CD4-positive, alpha-beta memory T cell (primary cell): Measurements from ENCODE around the gene SLC25A23. TPM values are rescaled to one million over a fixed set of nuclear protein-coding genes. Genes with fewer than 3 reads are reported as not detected.

ENCODE experiments used
- CTCF ChIA-PET: fragments of 350-600 bp; sonication (Branson Sonifier 250); formaldehyde crosslinking; loops from one replicate; lab custom pipeline; 2021; ENCODE audit warnings: inconsistent platforms; ENCODE audit not compliant: partially characterized antibody; lab: Charles Lee
- POLR2A ChIA-PET: fragments of 350-600 bp; sonication (Branson Sonifier 250); formaldehyde crosslinking; loops from one replicate; lab custom pipeline; 2021; ENCODE audit not compliant: partially characterized antibody; lab: Charles Lee
- DNase-seq, 5 donors: peaks; one replicate each; pipeline versions ENCODE4 v3.0.0 to v3.0.0-alpha.2; 2020 to 2022; ENCODE audit warnings: mixed read lengths in 1 of 5
- H3K27ac ChIP-seq: one replicate; pipeline ENCODE4 v1.7.0; 2013; ENCODE audit warnings: low read depth, low read length
- H3K27me3 ChIP-seq: 2 replicates; pipeline ENCODE4 v1.7.0; 2013; ENCODE audit warnings: mild to moderate bottlenecking, low read length, moderate library complexity; ENCODE audit not compliant: insufficient read depth
- H3K36me3 ChIP-seq: 2 replicates; pipeline ENCODE4 v1.7.0; 2013; ENCODE audit warnings: mild to moderate bottlenecking, low read length, moderate library complexity; ENCODE audit not compliant: insufficient read depth
- H3K4me1 ChIP-seq: 2 replicates; pipeline ENCODE4 v1.7.0; 2013; ENCODE audit warnings: mild to moderate bottlenecking, low read length, moderate library complexity; ENCODE audit not compliant: insufficient read depth
- H3K4me3 ChIP-seq, 2 donors: one replicate each; pipeline ENCODE4 v1.7.0; 2013; ENCODE audit warnings: low read length in 2 of 2, mild to moderate bottlenecking in 1 of 2
- H3K9me3 ChIP-seq, 2 donors: one replicate each; pipeline ENCODE4 v1.7.0; 2013; ENCODE audit warnings: low read length in 2 of 2, control low read depth in 1 of 2; ENCODE audit not compliant: control insufficient read depth in 1 of 2
- H3K27ac Mint-ChIP-seq, 7 donors: one replicate each; pipeline ENCODE4 v1.8.0; 2020 to 2021; ENCODE audit warnings: mixed read lengths in 7 of 7, mild to moderate bottlenecking in 6 of 7, inconsistent platforms in 3 of 7, moderate library complexity in 3 of 7
- H3K27me3 Mint-ChIP-seq, 2 donors: one replicate each; pipeline ENCODE4 v1.8.0; 2020 to 2021; ENCODE audit warnings: mixed read lengths in 2 of 2
- H3K36me3 Mint-ChIP-seq, 2 donors: one replicate each; pipeline ENCODE4 v1.8.0; 2020 to 2021; ENCODE audit warnings: mixed read lengths in 2 of 2, inconsistent platforms in 1 of 2, mild to moderate bottlenecking in 1 of 2
- H3K4me1 Mint-ChIP-seq, 4 donors: one replicate each; pipeline ENCODE4 v1.8.0; 2020 to 2021; ENCODE audit warnings: mixed read lengths in 4 of 4, mild to moderate bottlenecking in 1 of 4
- H3K4me3 Mint-ChIP-seq, 8 donors: one replicate each; pipeline ENCODE4 v1.8.0; 2020 to 2021; ENCODE audit warnings: mixed read lengths in 8 of 8, mild to moderate bottlenecking in 7 of 8, moderate library complexity in 6 of 8, inconsistent platforms in 3 of 8
- H3K9me3 Mint-ChIP-seq, 8 donors: one replicate each; pipeline ENCODE4 v1.8.0; 2020 to 2021; ENCODE audit warnings: mixed read lengths in 8 of 8, mild to moderate bottlenecking in 5 of 8, inconsistent platforms in 3 of 8, moderate library complexity in 1 of 8
- intact Hi-C: fragments of 100-400 bp; cut with micrococcal nuclease; formaldehyde crosslinking; loops from one replicate; pipeline ENCODE4 v1.15.1; 2023
- polyA plus RNA-seq, 2 donors: library from polyadenylated mRNA; unstranded; fragments of 300-500 nt; fragmentation: Illumina TruSeq; gene quantifications; one replicate each; pipeline ENCODE4 v1.2.3, GENCODE V29; 2021
- total RNA-seq, 2 experiments: library from RNA; stranded (reverse); gene quantifications; one replicate each; pipeline ENCODE4 v1.2.3, GENCODE V29; 2021

Gene SLC25A23
- total and polyA plus RNA-seq, 4 experiments from 2014 or later, result 8.2 to 25.5 (median 24.6) TPM

- no peak for DNase-seq
- peaks cover 15 to 27% of the 10 kb centered on the region in 2 donors for H3K36me3 Mint-ChIP-seq
- H3K4me3 ChIP-seq, result no peak overlapping the region
- peaks cover 4% of the 10 kb centered on the region for H3K4me1 ChIP-seq
- H3K9me3 Mint-ChIP-seq, result no peaks in the 10 kb centered on the region
- ChIA-PET POLR2A (interaction anchor here (0.9 to 2.1 kb wide), 2 partner anchors 8 to 390 kb away, joined by 3 to 19 read pairs; partner anchors contain the start of gene DENND1C), CTCF (no interaction called here)
- H3K36me3 ChIP-seq, result peaks cover 35% of the 10 kb centered on the region
- H3K27ac Mint-ChIP-seq, result no peak overlapping the region
- no peaks in the 10 kb centered on the region for H3K27me3 ChIP-seq
- no peaks in the 10 kb centered on the region for H3K9me3 ChIP-seq
- intact Hi-C loops, result no loop called here
- H3K27ac ChIP-seq, result no peak overlapping the region
- H3K4me1 Mint-ChIP-seq, result peaks cover 0 to 5% (median 2%) of the 10 kb centered on the region in 4 donors
- H3K4me3 Mint-ChIP-seq, result no peak overlapping the region
- H3K27me3 Mint-ChIP-seq, result no peaks in the 10 kb centered on the region
Observed at GRCh38 chr19:6473647-6474046, 14.1 kb upstream of the SLC25A23 start.

- intact Hi-C loops, result no loop called here
- Histone ChIP-seq H3K9me3 (no peaks in the 10 kb centered on the region), H3K36me3 (peaks cover 35% of the 10 kb centered on the region), H3K27me3 (no peaks in the 10 kb centered on the region), H3K4me3 (no peak overlapping the region), H3K27ac (no peak overlapping the region), H3K4me1 (no peaks in the 10 kb centered on the region)
- Mint-ChIP-seq H3K4me1 (peaks cover 0 to 7% (median 3%) of the 10 kb centered on the region in 4 donors), H3K27ac (peak overlapping the region in 1 of 7 donors; percentile 35), H3K36me3 (peaks cover 19 to 30% of the 10 kb centered on the region in 2 donors), H3K4me3 (no peak overlapping the region), H3K9me3 (no peaks in the 10 kb centered on the region), H3K27me3 (no peaks in the 10 kb centered on the region)
- CTCF ChIA-PET, result interaction anchor here (0.7 kb wide), 1 partner anchor 82 kb away, joined by 5 read pairs; no protein-coding TSS in a partner anchor
- POLR2A ChIA-PET, result interaction anchor here (0.9 to 2.1 kb wide), 2 partner anchors 9 to 391 kb away, joined by 3 to 19 read pairs; partner anchors contain the start of gene DENND1C
- DNase-seq, result no peak
Observed at GRCh38 chr19:6472713-6473112, 13.1 kb upstream of the SLC25A23 start.

GRCh38 chr19:6471076-6471475 lies 11.5 kb upstream of the SLC25A23 start:
- no peak for DNase-seq
- Mint-ChIP-seq H3K36me3 (peaks cover 18 to 31% of the 10 kb centered on the region in 2 donors), H3K9me3 (no peaks in the 10 kb centered on the region), H3K4me1 (peaks cover 0 to 10% (median 1%) of the 10 kb centered on the region in 4 donors), H3K27ac (peak overlapping the region in 2 of 7 donors; percentile 10 to 57), H3K27me3 (no peaks in the 10 kb centered on the region), H3K4me3 (no peak overlapping the region)
- POLR2A ChIA-PET, result interaction anchor here (1.0 kb wide), 1 partner anchor 9 kb away, joined by 3 read pairs; no protein-coding TSS in a partner anchor
- intact Hi-C loops, result no loop called here
- Histone ChIP-seq H3K4me3 (no peak overlapping the region), H3K27ac (no peak overlapping the region), H3K4me1 (no peaks in the 10 kb centered on the region), H3K9me3 (no peaks in the 10 kb centered on the region), H3K36me3 (peaks cover 26% of the 10 kb centered on the region), H3K27me3 (no peaks in the 10 kb centered on the region)
- CTCF ChIA-PET, result no interaction called here

- Mint-ChIP-seq H3K4me3 (no peak overlapping the region), H3K4me1 (peaks cover 0 to 13% (median 2%) of the 10 kb centered on the region in 4 donors), H3K27ac (peak overlapping the region in 1 of 7 donors; percentile 72), H3K9me3 (no peaks in the 10 kb centered on the region), H3K36me3 (peaks cover 15 to 31% of the 10 kb centered on the region in 2 donors), H3K27me3 (no peaks in the 10 kb centered on the region)
- ChIA-PET CTCF (no interaction called here), POLR2A (interaction anchor here (2.2 kb wide), 1 partner anchor 11 kb away, joined by 10 read pairs; the partner anchor contains the start of gene DENND1C)
- no peak overlapping the region for H3K27ac ChIP-seq
- H3K9me3 ChIP-seq, result no peaks in the 10 kb centered on the region
- intact Hi-C loops, result no loop called here
- no peaks in the 10 kb centered on the region for H3K27me3 ChIP-seq
- no peak for DNase-seq
- H3K4me1 ChIP-seq, result no peaks in the 10 kb centered on the region
- no peak overlapping the region for H3K4me3 ChIP-seq
- peaks cover 18% of the 10 kb centered on the region for H3K36me3 ChIP-seq
Observed at GRCh38 chr19:6470173-6470572, 10.6 kb upstream of the SLC25A23 start.

GRCh38 chr19:6467384-6467783 lies 7.8 kb upstream of the SLC25A23 start:
- no peak for DNase-seq
- peak overlapping the region in 4 of 7 donors; percentile 22 to 46 (median 41) for H3K27ac Mint-ChIP-seq
- Histone ChIP-seq H3K9me3 (no peaks in the 10 kb centered on the region), H3K27ac (no peak overlapping the region), H3K27me3 (no peaks in the 10 kb centered on the region), H3K36me3 (peaks cover 10% of the 10 kb centered on the region), H3K4me1 (peaks cover 13% of the 10 kb centered on the region), H3K4me3 (no peak overlapping the region)
- no peaks in the 10 kb centered on the region for H3K27me3 Mint-ChIP-seq
- intact Hi-C loops, result no loop called here
- ChIA-PET CTCF (no interaction called here), POLR2A (interaction anchor here (0.8 to 1.2 kb wide), 2 partner anchors 16 to 43 kb away, joined by 3 read pairs; partner anchors contain the start of gene KHSRP)
- peaks cover 6 to 21% (median 12%) of the 10 kb centered on the region in 4 donors for H3K4me1 Mint-ChIP-seq
- peaks cover 10 to 29% of the 10 kb centered on the region in 2 donors for H3K36me3 Mint-ChIP-seq
- no peaks in the 10 kb centered on the region for H3K9me3 Mint-ChIP-seq
- no peak overlapping the region for H3K4me3 Mint-ChIP-seq

- H3K4me3 Mint-ChIP-seq, result peak overlapping the region in 1 of 8 donors; percentile 24
- H3K27me3 ChIP-seq, result no peaks in the 10 kb centered on the region
- intact Hi-C loops, result no loop called here
- CTCF ChIA-PET, result no interaction called here
- no peaks in the 10 kb centered on the region for H3K27me3 Mint-ChIP-seq
- H3K4me1 ChIP-seq, result peaks cover 13% of the 10 kb centered on the region
- H3K9me3 Mint-ChIP-seq, result no peaks in the 10 kb centered on the region
- H3K36me3 ChIP-seq, result peaks cover 10% of the 10 kb centered on the region
- no peak for DNase-seq
- POLR2A ChIA-PET, result interaction anchor here (0.8 to 5.0 kb wide), 3 partner anchors 15 to 42 kb away, joined by 3 to 21 read pairs (median 3); partner anchors contain the start of genes DENND1C and KHSRP
- H3K9me3 ChIP-seq, result no peaks in the 10 kb centered on the region
- H3K27ac Mint-ChIP-seq, result peak overlapping the region in 3 of 7 donors; percentile 37 to 59 (median 51)
- H3K4me3 ChIP-seq, result no peak overlapping the region
- H3K4me1 Mint-ChIP-seq, result peaks cover 6 to 22% (median 14%) of the 10 kb centered on the region in 4 donors
- no peak overlapping the region for H3K27ac ChIP-seq
- peaks cover 10 to 27% of the 10 kb centered on the region in 2 donors for H3K36me3 Mint-ChIP-seq
Observed at GRCh38 chr19:6466526-6467248, 7.1 kb upstream of the SLC25A23 start.

- Histone ChIP-seq H3K36me3 (peaks cover 10% of the 10 kb centered on the region), H3K9me3 (no peaks in the 10 kb centered on the region), H3K4me3 (no peak overlapping the region), H3K27ac (no peak overlapping the region), H3K4me1 (peaks cover 13% of the 10 kb centered on the region), H3K27me3 (no peaks in the 10 kb centered on the region)
- H3K4me3 Mint-ChIP-seq, result peak overlapping the region in 4 of 8 donors; percentile 14 to 36 (median 26)
- peaks cover 6 to 24% (median 14%) of the 10 kb centered on the region in 4 donors for H3K4me1 Mint-ChIP-seq
- intact Hi-C loops, result no loop called here
- DNase-seq, result no peak
- peak overlapping the region in 3 of 7 donors; percentile 32 to 70 (median 56) for H3K27ac Mint-ChIP-seq
- ChIA-PET CTCF (interaction anchor here (1.3 kb wide), 1 partner anchor 16 kb away, joined by 3 read pairs; the partner anchor contains the start of gene DENND1C), POLR2A (interaction anchor here (0.6 to 5.0 kb wide), 2 partner anchors 16 to 54 kb away, joined by 3 to 21 read pairs; partner anchors contain the start of gene DENND1C)
- no peaks in the 10 kb centered on the region for H3K9me3 Mint-ChIP-seq
- H3K36me3 Mint-ChIP-seq, result peaks cover 6 to 23% of the 10 kb centered on the region in 2 donors
- no peaks in the 10 kb centered on the region for H3K27me3 Mint-ChIP-seq
Observed at GRCh38 chr19:6465663-6466062, 6.1 kb upstream of the SLC25A23 start.
